ENCODE measurements around the gene XYLT2.

Gene XYLT2

DNA sequence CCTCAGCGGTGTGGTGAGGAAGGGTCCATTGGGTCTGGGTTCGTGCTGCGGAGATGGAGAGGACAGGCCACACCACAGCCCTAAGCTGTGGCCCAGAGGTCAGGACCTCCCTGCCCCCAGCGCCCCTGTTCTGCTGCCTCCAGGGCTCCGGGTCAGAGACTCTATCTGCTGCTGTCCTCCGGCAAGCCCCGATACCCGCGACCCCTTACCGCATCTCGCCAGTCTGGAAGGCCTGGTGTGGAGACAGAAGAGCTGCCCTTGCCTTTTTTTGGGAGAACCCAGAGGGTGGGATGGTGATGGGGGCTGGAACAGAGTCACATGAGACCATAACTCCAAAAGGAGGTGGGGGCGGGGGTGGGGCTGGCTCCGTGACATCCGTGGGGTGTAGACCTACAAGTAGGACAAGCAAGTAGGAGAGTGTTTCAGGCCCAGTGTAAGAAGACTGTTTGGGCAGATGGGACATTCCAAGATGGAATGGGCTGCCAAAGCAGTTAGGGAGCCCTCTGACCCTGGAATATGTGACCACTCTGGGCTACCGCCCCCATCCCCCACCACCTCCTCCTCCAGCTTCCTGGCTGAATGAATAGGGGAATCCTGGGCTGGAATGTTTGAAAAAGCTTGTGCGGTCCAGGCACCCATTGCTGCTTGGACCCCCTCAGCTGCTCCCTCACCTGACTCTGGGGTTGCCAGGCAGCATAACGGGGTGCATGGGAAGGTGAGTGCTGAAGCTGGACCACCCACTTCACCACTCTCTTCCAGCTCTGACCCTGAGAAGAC is 1.4 kb downstream of the XYLT2 start:
- DNase-seq (ENCODE audit: insufficient read length, low spot score) (no peak), FAIRE-seq (no peak)

DNA sequence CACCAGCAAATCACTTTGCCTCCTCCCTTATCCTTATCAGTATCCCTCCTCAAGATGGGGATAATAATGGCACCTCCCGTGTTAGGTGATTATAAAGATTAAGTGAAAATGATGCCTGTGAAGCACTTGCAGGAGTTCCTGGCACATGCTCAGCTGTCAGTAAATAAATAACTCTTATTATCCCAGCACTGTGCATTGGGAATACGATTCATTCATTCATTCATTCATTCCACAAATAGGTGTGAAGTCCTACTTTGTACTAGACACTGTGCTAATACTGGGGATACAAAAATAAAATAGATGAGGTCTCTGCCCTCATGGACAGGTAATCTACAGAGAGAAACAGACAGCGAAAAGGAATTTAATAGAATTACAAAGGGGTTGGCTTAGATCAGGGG is 2.0 kb downstream of the XYLT2 start:
- FAIRE-seq: no peak

DNA sequence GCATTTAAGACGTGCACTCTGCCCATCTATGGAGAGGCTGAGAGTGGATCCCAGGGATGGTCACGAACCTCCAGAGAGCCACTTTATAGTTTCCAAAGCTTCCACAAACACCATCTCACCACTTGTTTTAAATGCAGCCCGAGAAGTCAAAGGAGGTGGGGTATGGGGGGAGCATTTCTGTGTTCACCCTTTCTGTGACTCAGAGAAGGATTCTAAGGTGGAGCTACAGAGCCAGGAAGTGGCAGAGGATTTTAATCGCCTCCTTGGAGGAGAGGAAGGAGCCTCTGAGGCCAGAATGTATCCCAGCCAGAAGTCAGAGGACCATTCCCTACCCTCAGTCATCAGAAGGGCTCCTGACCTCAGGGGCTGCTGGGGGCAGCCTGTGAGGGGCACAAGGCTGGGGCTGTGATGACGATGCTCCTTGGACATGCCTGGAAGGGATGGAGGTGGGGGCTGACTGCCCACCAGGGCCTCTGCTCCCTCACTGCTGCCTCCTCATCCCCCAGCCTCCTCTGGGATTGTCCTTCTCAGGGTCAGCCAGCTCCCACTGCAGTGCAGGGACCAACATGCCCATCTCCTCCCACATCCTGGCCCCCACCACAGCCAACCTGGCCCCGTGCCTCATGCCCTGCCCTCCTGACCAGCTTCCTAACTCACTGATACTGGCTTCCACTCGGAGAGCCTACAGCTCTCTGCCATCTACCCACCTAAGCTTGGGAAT is 2.8 kb downstream of the XYLT2 start:
- peak; percentile 51 for DNase-seq (ENCODE audit: insufficient read length, low spot score)
- no peak for FAIRE-seq

More for the DNA sequence above, 2.0 kb downstream of the XYLT2 start:
- DNase-seq (ENCODE audit: insufficient read length, low spot score): no peak

DNA sequence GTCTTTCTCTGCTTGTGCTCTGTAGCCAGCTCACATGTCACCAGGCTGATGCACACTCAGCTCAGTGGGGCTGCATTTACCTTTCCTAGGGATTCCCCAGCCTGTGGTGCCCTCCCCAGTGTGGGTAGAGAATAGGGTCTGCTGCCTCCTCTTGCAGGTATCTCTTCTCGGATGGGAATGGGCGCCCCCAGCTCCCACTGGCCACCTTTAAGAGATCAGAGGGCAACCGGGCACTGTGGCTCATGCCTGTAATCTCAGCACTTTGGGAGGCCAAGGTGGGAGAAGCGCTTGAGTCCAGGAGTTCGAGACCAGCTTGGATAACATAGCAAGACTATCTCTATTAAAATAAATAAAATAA is 3.3 kb downstream of the XYLT2 start:
- FAIRE-seq: peak; percentile 79
- DNase-seq (ENCODE audit: insufficient read length, low spot score): no peak

DNA sequence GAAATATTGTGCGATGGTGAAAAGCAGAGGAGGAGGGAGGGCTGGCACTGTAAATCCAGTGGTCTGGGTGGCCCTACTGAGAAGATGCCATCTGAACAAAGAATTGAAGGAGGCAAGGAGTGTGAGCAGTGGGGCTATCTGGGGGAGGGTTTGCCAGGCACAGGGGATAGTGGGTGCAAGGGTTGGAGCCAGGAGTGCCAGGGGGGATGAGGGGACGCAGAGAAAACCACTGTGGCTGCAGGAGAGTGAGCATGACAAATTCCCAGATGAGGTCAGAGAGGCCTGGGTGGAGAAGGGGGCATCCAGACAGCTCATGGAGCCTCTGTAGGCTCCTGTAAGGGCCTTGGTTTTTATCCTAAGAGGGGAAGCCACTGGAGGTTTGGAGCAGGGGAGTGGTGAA is 4.8 kb downstream of the XYLT2 start:
- DNase-seq (ENCODE audit: insufficient read length, low spot score) (no peak), FAIRE-seq (no peak)

DNA sequence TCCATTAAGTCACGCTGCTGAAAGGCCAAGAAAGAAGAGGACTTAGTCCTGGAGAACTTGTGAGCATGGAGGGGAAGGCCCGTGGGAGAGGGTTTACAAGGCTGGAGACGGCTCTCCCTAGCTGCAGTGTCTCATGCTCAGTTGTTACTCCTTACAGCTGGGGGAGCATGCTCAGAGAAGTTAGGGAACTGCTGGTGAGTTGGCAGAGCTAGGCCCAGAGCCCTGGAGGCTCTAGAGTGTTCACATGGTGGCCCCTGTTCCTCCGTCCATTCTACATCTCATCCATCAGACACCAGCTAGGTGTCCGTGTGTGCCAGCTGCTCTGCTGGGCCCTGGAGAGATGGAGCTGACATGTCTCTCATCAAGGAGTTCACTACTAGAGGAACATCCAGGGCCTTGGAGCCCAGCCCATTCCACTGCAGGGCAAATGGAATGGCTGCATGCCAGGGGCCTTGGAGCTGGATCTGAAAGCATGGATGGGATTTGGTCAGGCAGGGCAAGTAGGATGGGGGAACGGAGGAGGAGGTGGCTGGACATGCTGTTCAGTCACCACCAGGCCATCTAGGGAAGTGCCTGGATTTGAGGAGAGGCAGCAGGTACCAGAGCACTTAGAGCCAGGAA is 6.3 kb downstream of the XYLT2 start:
- FAIRE-seq: peak; percentile 58
- DNase-seq (ENCODE audit: insufficient read length, low spot score): no peak

DNA sequence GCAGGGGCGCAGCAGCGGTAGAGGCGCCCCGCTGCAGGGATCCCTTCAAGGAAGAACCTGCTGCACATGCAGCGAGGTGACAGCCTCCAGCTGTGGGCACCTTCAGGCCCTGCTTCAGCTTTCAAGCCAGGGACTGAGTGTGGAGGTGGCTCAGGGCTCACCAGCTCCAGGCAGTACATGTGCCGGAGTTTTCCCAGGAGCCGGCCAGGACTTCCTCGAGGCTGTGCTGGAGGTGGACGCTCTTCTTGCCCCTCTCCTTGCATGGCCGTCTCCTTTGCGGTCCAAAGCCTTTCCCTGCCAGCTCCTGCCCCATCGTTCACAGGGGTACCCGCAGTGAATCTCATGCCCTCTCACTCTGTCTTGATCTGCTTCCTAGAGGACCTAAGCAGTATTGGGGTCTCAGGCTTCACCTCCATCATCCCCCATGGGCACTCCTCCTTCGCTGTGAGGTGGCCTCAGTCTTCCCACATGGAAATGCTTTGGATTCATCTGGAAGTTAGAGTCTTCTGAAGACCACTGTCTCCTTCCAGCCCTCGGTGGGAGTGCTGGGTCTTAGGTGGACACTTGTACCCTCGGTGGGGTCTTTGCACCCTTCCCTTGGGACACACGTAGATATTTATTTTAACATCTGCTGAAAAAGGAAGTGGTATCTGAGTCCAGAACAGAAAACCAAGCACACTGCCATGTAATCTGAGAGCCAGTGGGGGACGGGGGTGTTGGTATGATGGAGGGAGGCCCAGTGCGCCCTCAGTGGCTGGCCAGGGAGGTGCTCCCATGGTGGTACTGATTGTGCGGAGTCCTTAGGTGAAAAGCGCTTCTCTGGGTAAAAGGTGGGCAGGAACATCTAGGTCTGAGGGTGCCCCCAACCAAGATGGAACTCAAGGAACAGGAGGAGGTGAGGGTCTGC is 7.0 kb downstream of the XYLT2 start:
- DNase-seq (ENCODE audit: insufficient read length, low spot score) (no peak), FAIRE-seq (peak; percentile 40)

DNA sequence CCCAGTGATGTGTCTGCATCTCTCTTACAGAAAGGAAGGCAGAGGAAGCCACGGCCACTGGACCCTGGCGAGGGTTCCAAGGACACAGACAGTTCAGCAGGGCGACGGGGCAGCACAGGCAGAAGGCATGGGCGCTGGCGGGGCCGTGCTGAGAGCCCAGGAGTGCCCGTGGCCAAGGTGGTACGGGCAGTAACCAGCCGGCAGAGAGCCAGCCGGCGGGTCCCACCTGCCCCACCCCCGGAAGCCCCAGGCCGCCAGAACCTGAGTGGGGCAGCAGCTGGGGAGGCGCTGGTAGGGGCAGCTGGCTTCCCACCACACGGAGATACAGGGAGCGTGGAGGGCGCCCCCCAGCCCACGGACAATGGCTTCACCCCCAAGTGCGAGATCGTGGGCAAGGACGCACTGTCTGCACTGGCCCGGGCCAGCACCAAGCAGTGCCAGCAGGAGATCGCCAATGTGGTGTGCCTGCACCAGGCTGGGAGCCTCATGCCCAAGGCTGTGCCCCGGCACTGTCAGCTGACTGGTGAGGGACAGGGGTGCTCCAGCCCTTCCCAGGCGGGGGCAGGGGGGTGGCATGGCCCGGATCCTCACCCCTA is 7.8 kb downstream of the XYLT2 start:
- DNase-seq (ENCODE audit: insufficient read length, low spot score): no peak
- FAIRE-seq: no peak

DNA sequence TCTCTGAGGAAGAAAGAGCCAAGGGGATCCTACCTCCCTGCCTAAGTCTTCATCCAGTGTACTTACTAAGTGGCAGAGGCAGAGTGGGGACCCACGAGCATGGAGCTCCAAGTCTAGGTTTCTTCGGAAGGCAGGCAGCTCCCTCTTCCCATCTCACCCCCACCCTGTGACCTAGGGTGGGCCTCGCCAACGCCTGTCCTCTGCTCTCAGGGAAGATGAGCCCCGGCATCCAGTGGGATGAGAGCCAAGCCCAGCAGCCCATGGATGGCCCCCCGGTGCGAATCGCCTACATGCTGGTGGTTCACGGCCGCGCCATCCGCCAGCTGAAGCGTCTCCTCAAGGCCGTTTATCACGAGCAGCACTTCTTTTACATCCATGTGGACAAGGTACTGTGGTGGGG is 8.3 kb downstream of the XYLT2 start:
- DNase-seq (ENCODE audit: insufficient read length, low spot score): no peak
- FAIRE-seq: no peak

DNA sequence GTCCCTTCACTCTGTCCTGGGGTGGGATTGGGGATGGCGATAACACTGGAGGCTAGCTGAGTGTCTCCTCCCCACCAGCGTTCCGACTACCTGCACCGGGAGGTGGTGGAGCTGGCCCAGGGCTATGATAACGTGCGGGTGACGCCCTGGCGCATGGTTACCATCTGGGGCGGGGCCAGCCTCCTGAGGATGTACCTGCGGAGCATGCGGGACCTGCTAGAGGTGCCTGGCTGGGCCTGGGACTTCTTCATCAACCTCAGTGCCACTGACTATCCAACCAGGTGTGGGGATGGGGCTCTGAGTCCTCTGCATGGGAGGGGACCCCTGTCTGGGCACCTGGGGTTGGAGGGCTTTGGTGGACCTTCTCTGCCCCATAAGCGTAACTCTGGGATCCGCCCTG is 8.8 kb downstream of the XYLT2 start:
- no peak for DNase-seq (ENCODE audit: insufficient read length, low spot score)
- FAIRE-seq: peak; percentile 58

DNA sequence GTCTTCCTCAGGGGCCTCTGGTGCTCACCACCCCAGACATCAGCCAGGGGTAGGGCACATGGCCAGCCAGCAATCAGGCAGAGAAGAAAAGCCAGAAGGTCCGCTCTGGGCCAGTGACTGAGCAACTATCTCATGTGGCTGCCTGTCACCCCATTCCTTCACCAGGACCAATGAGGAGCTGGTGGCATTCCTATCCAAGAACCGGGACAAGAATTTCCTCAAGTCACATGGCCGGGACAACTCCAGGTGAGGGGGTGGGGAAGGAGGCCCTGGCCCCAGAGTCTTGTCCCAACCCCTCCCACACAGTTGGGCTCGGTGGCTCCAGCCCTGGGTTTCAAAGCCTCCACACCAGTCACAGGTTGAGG is 9.4 kb downstream of the XYLT2 start:
- DNase-seq (ENCODE audit: insufficient read length, low spot score) (no peak), FAIRE-seq (no peak)

DNA sequence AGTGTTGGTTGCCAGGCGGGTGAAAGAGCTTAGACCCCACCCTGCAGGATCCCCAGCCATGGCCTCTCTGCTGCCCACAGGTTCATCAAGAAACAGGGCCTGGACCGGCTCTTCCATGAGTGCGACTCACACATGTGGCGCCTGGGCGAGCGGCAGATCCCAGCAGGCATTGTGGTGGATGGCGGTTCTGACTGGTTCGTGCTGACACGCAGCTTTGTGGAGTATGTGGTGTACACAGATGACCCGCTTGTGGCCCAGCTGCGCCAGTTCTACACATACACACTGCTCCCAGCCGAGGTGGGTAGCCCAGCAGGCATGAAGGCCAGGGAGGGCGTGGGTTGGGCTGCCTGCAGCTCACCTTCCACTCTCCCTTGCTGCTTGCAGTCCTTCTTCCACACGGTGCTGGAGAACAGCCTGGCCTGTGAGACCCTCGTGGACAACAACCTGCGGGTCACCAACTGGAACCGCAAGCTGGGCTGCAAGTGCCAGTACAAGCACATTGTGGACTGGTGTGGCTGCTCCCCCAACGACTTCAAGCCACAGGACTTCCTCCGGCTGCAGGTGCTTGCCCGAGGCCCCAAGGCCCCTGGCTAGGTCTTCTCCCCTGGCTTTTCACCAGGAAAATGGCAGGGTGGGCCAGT is 9.9 kb downstream of the XYLT2 start:
- peak; percentile 78 for FAIRE-seq
- DNase-seq (ENCODE audit: insufficient read length, low spot score): no peak

DNA sequence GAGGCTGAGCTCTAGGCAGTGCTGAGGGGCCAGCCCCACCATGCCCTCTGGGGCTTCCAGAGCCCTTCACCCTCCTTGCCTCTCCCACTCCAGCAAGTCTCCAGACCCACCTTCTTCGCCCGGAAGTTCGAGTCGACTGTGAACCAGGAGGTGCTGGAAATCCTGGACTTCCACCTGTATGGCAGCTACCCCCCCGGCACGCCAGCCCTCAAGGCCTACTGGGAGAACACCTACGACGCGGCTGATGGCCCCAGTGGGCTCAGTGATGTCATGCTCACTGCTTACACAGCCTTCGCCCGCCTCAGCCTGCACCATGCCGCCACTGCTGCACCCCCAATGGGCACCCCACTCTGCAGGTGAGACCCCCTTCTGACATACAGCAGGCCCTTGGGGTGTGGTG is 10.5 kb downstream of the XYLT2 start:
- FAIRE-seq (no peak), DNase-seq (ENCODE audit: insufficient read length, low spot score) (no peak)

DNA sequence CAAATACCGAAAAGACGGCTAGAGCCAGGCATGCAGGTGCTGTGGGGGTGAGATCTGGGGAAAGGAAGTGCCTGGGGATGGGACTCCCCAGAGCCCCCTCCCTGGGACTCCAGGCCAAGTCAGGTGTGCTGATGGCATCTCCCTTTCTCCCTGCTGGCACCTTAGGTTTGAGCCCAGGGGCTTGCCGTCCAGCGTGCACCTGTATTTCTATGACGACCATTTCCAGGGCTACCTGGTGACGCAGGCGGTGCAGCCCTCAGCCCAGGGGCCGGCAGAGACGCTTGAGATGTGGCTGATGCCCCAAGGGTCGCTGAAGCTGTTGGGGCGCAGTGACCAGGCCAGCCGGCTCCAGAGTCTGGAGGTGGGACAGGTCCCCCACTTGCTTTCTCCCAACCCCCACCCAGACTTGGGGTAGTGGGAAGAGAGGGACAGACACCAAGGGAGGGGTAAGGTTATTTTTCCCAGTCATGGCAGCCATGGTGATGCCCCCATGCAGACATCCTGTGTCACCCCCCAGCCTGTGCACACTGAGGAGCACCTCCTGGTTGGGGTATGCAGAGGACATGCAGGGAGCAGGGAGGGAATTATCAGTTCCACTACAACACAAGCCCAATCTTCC is 11.1 kb downstream of the XYLT2 start:
- no peak for DNase-seq (ENCODE audit: insufficient read length, low spot score)
- peak; percentile 31 for FAIRE-seq

DNA sequence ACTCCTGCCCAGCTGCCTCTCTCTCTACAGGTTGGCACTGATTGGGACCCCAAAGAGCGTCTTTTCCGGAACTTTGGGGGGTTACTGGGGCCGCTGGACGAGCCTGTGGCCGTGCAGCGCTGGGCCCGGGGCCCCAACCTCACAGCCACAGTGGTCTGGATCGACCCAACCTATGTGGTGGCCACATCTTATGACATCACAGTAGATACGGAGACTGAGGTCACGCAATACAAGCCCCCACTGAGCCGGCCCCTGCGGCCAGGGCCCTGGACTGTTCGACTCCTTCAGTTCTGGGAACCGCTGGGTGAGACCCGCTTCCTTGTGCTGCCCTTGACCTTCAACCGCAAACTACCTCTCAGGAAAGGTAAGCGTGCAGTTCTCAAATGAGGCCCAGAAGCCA is 12.3 kb downstream of the XYLT2 start:
- FAIRE-seq (no peak), DNase-seq (ENCODE audit: insufficient read length, low spot score) (no peak)

DNA sequence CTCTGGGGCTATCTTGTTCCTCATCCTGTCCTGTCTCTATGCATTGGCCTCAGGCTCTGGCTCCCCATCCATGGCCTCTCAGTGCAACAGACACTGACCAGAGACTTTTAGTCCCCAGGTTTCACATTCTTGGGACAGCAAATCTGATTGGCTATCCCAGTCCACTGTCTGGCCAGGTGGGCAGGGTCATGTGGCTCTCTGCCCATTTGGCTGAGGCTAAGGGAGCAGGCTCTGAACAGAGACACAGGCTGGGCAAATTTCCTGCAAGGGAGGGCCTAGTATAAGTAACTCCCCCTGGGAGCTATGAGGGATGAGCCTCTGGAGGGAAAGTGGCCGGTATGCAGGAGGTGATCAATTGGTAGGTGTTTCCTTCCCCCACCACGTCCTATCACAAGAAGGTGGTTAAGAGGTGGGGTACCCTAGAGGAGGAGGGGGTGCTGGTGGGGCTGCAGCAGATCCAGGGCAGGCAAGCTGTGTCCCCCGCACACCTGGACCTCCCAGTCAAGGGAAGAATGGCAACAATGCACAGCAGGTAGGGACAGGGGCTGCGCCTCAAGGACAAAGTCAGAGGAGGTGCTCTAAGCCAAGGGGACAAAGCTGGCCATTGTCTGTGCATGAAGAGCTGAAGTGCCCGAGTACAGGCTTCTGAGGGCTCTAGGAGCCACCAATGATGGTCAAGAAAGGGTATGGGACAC is 13.2 kb downstream of the XYLT2 start:
- DNase-seq (ENCODE audit: insufficient read length, low spot score): no peak
- no peak for FAIRE-seq

DNA sequence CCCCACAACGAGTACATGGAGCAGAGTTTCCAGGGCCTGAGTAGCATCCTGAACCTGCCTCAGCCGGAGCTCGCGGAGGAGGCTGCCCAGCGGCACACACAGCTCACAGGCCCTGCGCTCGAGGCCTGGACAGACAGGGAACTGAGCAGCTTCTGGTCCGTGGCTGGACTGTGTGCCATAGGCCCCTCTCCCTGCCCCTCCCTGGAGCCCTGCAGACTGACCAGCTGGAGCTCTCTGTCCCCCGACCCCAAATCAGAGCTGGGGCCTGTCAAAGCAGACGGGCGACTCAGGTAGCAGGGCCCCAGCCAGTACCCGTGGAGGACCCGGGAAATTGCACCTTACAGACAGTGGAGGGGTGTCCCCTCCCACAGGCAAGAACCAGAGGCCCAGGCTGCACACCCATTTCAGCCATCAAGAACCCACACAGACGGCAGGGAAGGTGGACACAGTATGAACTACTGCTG is 14.1 kb downstream of the XYLT2 start:
- DNase-seq (ENCODE audit: insufficient read length, low spot score) (no peak), FAIRE-seq (no peak)

DNA sequence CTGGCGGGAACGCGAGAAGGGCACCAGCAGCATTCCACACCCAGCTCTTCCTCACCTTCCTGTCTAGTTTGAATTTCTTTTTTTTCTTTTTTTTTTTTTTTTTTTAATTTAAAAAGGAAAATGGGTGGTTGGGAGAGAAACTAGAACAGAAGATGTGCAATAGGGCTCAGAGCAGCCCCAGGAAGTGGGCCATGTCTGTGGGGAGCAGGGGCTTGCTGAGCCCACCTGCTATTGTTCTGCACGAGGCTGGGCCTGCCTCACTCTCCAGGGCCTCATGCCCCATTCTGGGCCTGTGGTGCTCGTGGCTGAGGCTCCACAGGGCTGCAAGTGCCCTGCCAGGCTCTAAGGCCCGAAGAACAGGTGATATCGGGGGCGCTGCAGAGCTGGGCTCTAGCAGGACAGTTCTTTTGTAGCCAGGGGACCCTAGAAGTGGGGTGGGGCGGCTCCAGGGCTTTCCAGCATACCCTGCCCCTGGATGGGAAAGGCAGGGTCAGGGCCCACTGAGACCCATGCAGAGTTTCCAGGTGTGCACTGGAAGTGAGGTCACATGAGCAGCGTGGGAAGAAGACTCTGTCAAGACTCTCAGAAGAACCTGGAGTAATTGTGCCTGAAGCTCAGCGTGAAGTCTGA is 14.7 kb downstream of the XYLT2 start:
- DNase-seq (ENCODE audit: insufficient read length, low spot score) (no peak), FAIRE-seq (no peak)

Measured in HTR-8/SVneo (cell line).